Nephron progenitor cell (in vitro differentiated cells): ENCODE data around the gene CXCR2.
"Not testable (repeated sequence)": the region's sequence is repeated elsewhere in the genome, so short reads cannot be mapped to it uniquely, and the experiment has no call there.

Experiments used
- DNase-seq: peaks from one replicate; pipeline ENCODE4 v3.0.0; 2021
- H3K27ac Mint-ChIP-seq: 2 replicates; pipeline ENCODE4 v1.8.0; 2021; ENCODE audit warnings: mild to moderate bottlenecking, moderate library complexity, mixed read lengths
- H3K27me3 Mint-ChIP-seq: 2 replicates; pipeline ENCODE4 v1.8.0; 2021; ENCODE audit warnings: mild to moderate bottlenecking, low read depth, mixed read lengths; ENCODE audit not compliant: poor library complexity
- H3K36me3 Mint-ChIP-seq: 2 replicates; pipeline ENCODE4 v1.8.0; 2021; ENCODE audit warnings: low read depth, mixed read lengths
- H3K4me1 Mint-ChIP-seq: 2 replicates; pipeline ENCODE4 v1.8.0; 2021; ENCODE audit warnings: mixed read lengths
- H3K4me3 Mint-ChIP-seq: 2 replicates; pipeline ENCODE4 v1.8.0; 2021; ENCODE audit warnings: mild to moderate bottlenecking, moderate library complexity, mixed read lengths
- H3K9me3 Mint-ChIP-seq: 2 replicates; pipeline ENCODE4 v1.8.0; 2021; ENCODE audit warnings: mild to moderate bottlenecking, moderate library complexity, mixed read lengths
- CTCF ChIP-seq: fragments of 200-600 bp; sonication (generic); IDR thresholded peaks from 2 replicates; pipeline ENCODE4 v1.5.0; 2021; ENCODE audit warnings: antibody characterized with exemption

Gene CXCR2

GRCh38 chr2:218095853-218096252 lies 30.0 kb upstream of the CXCR2 start:
- Mint-ChIP-seq H3K4me3 (no peak overlapping the region), H3K36me3 (no peaks in the 10 kb centered on the region), H3K9me3 (peaks cover 12% of the 10 kb centered on the region), H3K4me1 (no peaks in the 10 kb centered on the region), H3K27ac (no peak overlapping the region), H3K27me3 (peaks cover 42% of the 10 kb centered on the region)
- DNase-seq = no peak
- no peak for TF ChIP-seq CTCF

GRCh38 chr2:218097975-218098374 lies 27.9 kb upstream of the CXCR2 start:
- H3K9me3 Mint-ChIP-seq = peaks cover 12% of the 10 kb centered on the region
- no peak for TF ChIP-seq CTCF
- no peak for DNase-seq
- H3K27me3 Mint-ChIP-seq = peaks cover 47% of the 10 kb centered on the region
- H3K4me1 Mint-ChIP-seq = no peaks in the 10 kb centered on the region
- H3K27ac Mint-ChIP-seq = no peak overlapping the region
- no peaks in the 10 kb centered on the region for H3K36me3 Mint-ChIP-seq
- no peak overlapping the region for H3K4me3 Mint-ChIP-seq

- H3K9me3 Mint-ChIP-seq = peaks cover 68% of the 10 kb centered on the region
- H3K4me1 Mint-ChIP-seq = not testable (repeated sequence)
Observed at GRCh38 chr2:218108834-218109233, 17.0 kb upstream of the CXCR2 start.

GRCh38 chr2:218121789-218122188 lies 4.0 kb upstream of the CXCR2 start:
- H3K27me3 Mint-ChIP-seq, H3K36me3 Mint-ChIP-seq, H3K27ac Mint-ChIP-seq, H3K4me3 Mint-ChIP-seq, DNase-seq: not testable (repeated sequence)
- Mint-ChIP-seq H3K9me3 (peaks cover 47% of the 10 kb centered on the region), H3K4me1 (peaks cover 12% of the 10 kb centered on the region)

More at GRCh38 chr2:218108834-218109233, 17.0 kb upstream of the CXCR2 start:
- H3K4me3 Mint-ChIP-seq, H3K27ac Mint-ChIP-seq, DNase-seq, H3K36me3 Mint-ChIP-seq: not testable (repeated sequence)
- peaks cover 40% of the 10 kb centered on the region for H3K27me3 Mint-ChIP-seq

- Mint-ChIP-seq H3K4me1 (peaks cover 12% of the 10 kb centered on the region), H3K9me3 (peaks cover 42% of the 10 kb centered on the region)
- H3K27me3 Mint-ChIP-seq, DNase-seq, H3K4me3 Mint-ChIP-seq, H3K27ac Mint-ChIP-seq, H3K36me3 Mint-ChIP-seq: not testable (repeated sequence)
Observed at GRCh38 chr2:218122286-218122685, 3.5 kb upstream of the CXCR2 start.

GRCh38 chr2:218123986-218124385 lies 1.8 kb upstream of the CXCR2 start:
- Mint-ChIP-seq H3K27ac (no peak overlapping the region), H3K4me1 (peaks cover 12% of the 10 kb centered on the region), H3K9me3 (peaks cover 32% of the 10 kb centered on the region), H3K36me3 (peaks cover 5% of the 10 kb centered on the region), H3K27me3 (peaks cover 6% of the 10 kb centered on the region), H3K4me3 (no peak overlapping the region)
- DNase-seq = no peak
- no peak for TF ChIP-seq CTCF

GRCh38 chr2:218125095-218125494 lies 733 bp upstream of the CXCR2 start:
- no peak for DNase-seq
- H3K9me3 Mint-ChIP-seq = peaks cover 31% of the 10 kb centered on the region
- H3K36me3 Mint-ChIP-seq = peaks cover 5% of the 10 kb centered on the region
- peaks cover 12% of the 10 kb centered on the region for H3K4me1 Mint-ChIP-seq
- peak overlapping the region; percentile 3 for H3K27ac Mint-ChIP-seq
- H3K27me3 Mint-ChIP-seq = peaks cover 8% of the 10 kb centered on the region
- no peak overlapping the region for H3K4me3 Mint-ChIP-seq
- no peak for TF ChIP-seq CTCF
